ENCODE data around the gene TRAF3IP1. TPM values are rescaled to one million over a fixed set of nuclear protein-coding genes. Genes with fewer than 3 reads are reported as not detected.
A peak's percentile ranks its signal among the peaks of the same experiment; 100 is the strongest.

Gene TRAF3IP1
- total and polyA plus RNA-seq, 2 donors (not counting 1 experiment from before 2014, with no cell fraction given): 1.4 to 15.5 TPM

GRCh38 chr2:238282861-238283738 is 37.2 kb upstream of the TRAF3IP1 start:
- peak overlapping the region; percentile 33 for H3K4me2 ChIP-seq (replicated peaks; ENCODE audit: low read depth, low read length, poor library complexity, severe bottlenecking)
- H3K9me3 ChIP-seq (ENCODE audit: control extremely low read depth in 1 of 3, control insufficient read depth in 2 of 3, insufficient read depth in 1 of 3, low read length in 2 of 3): peaks cover 0 to 13% (median 0%) of the 10 kb centered on the region in 3 donors
- H4K20me1 ChIP-seq (ENCODE audit: control insufficient read depth, insufficient read depth, low read length, poor library complexity, severe bottlenecking): peaks cover 67% of the 10 kb centered on the region

More at GRCh38 chr2:238282861-238283738, 37.2 kb upstream of the TRAF3IP1 start:
- H3K27me3 Mint-ChIP-seq: no peaks in the 10 kb centered on the region
- no peak for TF ChIP-seq EZH2 (IDR thresholded peaks at IDR 0.05; ENCODE audit: borderline replicate concordance, insufficient read depth, low read depth, low read length, poor library complexity, severe bottlenecking)
- TF ChIP-seq, protein P1, sequence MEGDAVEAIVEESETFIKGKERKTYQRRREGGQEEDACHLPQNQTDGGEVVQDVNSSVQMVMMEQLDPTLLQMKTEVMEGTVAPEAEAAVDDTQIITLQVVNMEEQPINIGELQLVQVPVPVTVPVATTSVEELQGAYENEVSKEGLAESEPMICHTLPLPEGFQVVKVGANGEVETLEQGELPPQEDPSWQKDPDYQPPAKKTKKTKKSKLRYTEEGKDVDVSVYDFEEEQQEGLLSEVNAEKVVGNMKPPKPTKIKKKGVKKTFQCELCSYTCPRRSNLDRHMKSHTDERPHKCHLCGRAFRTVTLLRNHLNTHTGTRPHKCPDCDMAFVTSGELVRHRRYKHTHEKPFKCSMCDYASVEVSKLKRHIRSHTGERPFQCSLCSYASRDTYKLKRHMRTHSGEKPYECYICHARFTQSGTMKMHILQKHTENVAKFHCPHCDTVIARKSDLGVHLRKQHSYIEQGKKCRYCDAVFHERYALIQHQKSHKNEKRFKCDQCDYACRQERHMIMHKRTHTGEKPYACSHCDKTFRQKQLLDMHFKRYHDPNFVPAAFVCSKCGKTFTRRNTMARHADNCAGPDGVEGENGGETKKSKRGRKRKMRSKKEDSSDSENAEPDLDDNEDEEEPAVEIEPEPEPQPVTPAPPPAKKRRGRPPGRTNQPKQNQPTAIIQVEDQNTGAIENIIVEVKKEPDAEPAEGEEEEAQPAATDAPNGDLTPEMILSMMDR (IDR thresholded peaks at IDR 0.05): no peak
- Histone ChIP-seq H2AFZ (ENCODE audit: insufficient read depth, low read depth, low read length, poor library complexity, severe bottlenecking) (no peak overlapping the region), H3K4me3 (ENCODE audit: control extremely low read depth in 1 of 5, extremely low read depth in 1 of 5, insufficient read depth in 1 of 5, low read depth in 2 of 5, low read length in 4 of 5) (no peak overlapping the region), H3K27ac (ENCODE audit: low read length in 2 of 2) (no peak overlapping the region), H3K27me3 (replicated peaks in 1 of 4; ENCODE audit: control extremely low read depth in 1 of 4, control insufficient read depth in 3 of 4, insufficient read depth in 4 of 4, low read length in 3 of 4) (no peaks in the 10 kb centered on the region), H3K9ac (ENCODE audit: low read length) (no peak overlapping the region), H3K36me3 (replicated peaks in 1 of 2; ENCODE audit: control extremely low read depth in 1 of 2, control insufficient read depth in 1 of 2, extremely low read depth in 1 of 2, insufficient read depth in 2 of 2, low read length in 1 of 2) (no peaks in the 10 kb centered on the region), H3K4me1 (ENCODE audit: control insufficient read depth in 2 of 2, insufficient read depth in 2 of 2, low read length in 2 of 2) (peaks cover 22 to 27% of the 10 kb centered on the region in 2 donors), H3K79me2 (ENCODE audit: control insufficient read depth, insufficient read depth, low read length) (peaks cover 83% of the 10 kb centered on the region)
- ChIA-PET CTCF (interaction anchor here (2.7 kb wide), 1 partner anchor 20 kb away, joined by 8 read pairs; no protein-coding TSS in a partner anchor), POLR2A (no interaction called here)
- H3K4me1 Mint-ChIP-seq: peaks cover 54% of the 10 kb centered on the region
- no peak overlapping the region for H3K27ac Mint-ChIP-seq
- DNase-seq (no peak), ATAC-seq (ENCODE audit: low read depth) (no peak)
- WGBS (ENCODE audit: insufficient coverage): 86% methylated on average over 13 of the region's 17 CpGs
- H3K9me3 Mint-ChIP-seq (ENCODE audit: insufficient read depth): no peaks in the 10 kb centered on the region
- intact Hi-C loops (cut with micrococcal nuclease): loop anchor here (10.0 kb wide), 1 partner anchor 608 kb away; no protein-coding TSS in a partner anchor
- H3K4me3 Mint-ChIP-seq: no peak overlapping the region

Data from B cell (primary cell).